OCI-LY3 (cell line): Measurements from ENCODE around the gene POLR2H.

Source experiments
- H2AFZ ChIP-seq: fragments of 200-600, 300-600 bp; shearing (Covaris generic); 2 replicates; pipeline ENCODE4 v1.6.0; 2014; ENCODE audit warnings: antibody characterized with exemption, low read depth, low read length
- H3K27ac ChIP-seq: fragments of 200-600, 300-600 bp; sonication (generic); 2 replicates; pipeline ENCODE4 v1.5.1; 2014; ENCODE audit warnings: mild to moderate bottlenecking, low read length, moderate library complexity, mixed read lengths
- H3K27me3 ChIP-seq: fragments of 200-600, 300-600 bp; sonication (generic); 2 replicates; pipeline ENCODE4 v1.6.1; 2014; ENCODE audit warnings: low read depth, low read length, mixed read lengths
- H3K36me3 ChIP-seq: fragments of 200-600, 300-600 bp; sonication (generic); replicated peaks from 2 replicates; pipeline ENCODE3; 2014; ENCODE audit warnings: low read depth, low read length, mixed read lengths
- H3K4me1 ChIP-seq: fragments of 300-600, 200-600 bp; sonication (generic); 2 replicates; pipeline ENCODE4 v1.6.1; 2014; ENCODE audit warnings: low read length, mixed read lengths
- H3K4me2 ChIP-seq: fragments of 200-600, 300-600 bp; sonication (generic); 2 replicates; pipeline ENCODE4 v1.6.1; 2014; ENCODE audit warnings: low read length, mixed read lengths
- H3K4me3 ChIP-seq: fragments of 300-600, 200-600 bp; sonication (generic); 2 replicates; pipeline ENCODE4 v1.5.1; 2014; ENCODE audit warnings: antibody characterized with exemption, mild to moderate bottlenecking, low read length, moderate library complexity
- H3K79me2 ChIP-seq: fragments of 300-600, 200-600 bp; shearing (Covaris generic); 2 replicates; pipeline ENCODE4 v1.6.1; 2014; ENCODE audit warnings: mild to moderate bottlenecking, low read length, mixed read lengths
- H3K9ac ChIP-seq: fragments of 300-600, 200-600 bp; shearing (Covaris generic); 2 replicates; pipeline ENCODE4 v1.6.0; 2014; ENCODE audit warnings: mild to moderate bottlenecking, low read length, moderate library complexity
- H3K9me3 ChIP-seq: fragments of 200-600, 300-600 bp; shearing (Covaris generic); 2 replicates; pipeline ENCODE4 v1.6.1; 2014; ENCODE audit warnings: low read length, mixed read lengths; ENCODE audit not compliant: insufficient read depth
- H4K20me1 ChIP-seq: fragments of 200-600, 300-600 bp; sonication (generic); 2 replicates; pipeline ENCODE4 v1.6.1; 2016; ENCODE audit warnings: low read length, mixed read lengths; ENCODE audit not compliant: insufficient read depth
- EZH2phosphoT487 ChIP-seq: fragments of 200-600 bp; shearing (Covaris generic); IDR thresholded peaks from 2 replicates; pipeline ENCODE4 v1.6.1; 2018; ENCODE audit warnings: antibody characterized with exemption, mixed run types, low read depth
- TF ChIP-seq, protein P1 (sequence below): fragments of 200-600, 300-600 bp; sonication (generic); IDR thresholded peaks from 2 replicates; pipeline ENCODE4 v1.5.1; 2014; ENCODE audit warnings: antibody characterized with exemption, low read length, low read depth

The POLR2H gene

DNA sequence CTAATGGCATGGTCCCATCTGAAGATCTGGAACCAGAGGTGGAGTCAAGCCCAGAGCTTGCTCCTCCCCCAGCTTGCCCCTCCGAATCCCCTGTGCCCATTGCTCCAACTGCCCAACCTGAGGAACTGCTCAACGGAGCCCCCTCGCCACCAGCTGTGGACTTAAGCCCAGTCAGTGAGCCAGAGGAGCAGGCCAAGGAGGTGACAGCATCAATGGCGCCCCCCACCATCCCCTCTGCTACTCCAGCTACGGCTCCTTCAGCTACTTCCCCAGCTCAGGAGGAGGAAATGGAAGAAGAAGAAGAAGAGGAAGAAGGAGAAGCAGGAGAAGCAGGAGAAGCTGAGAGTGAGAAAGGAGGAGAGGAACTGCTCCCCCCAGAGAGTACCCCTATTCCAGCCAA is 39.8 kb upstream of the POLR2H start:
- H3K4me3 ChIP-seq = no peak overlapping the region
- peaks cover 7% of the 10 kb centered on the region for H3K4me1 ChIP-seq
- no peak overlapping the region for H2AFZ ChIP-seq
- no peak overlapping the region for H3K27ac ChIP-seq
- H4K20me1 ChIP-seq = peaks cover 64% of the 10 kb centered on the region
- peaks cover 86% of the 10 kb centered on the region for H3K36me3 ChIP-seq
- no peak overlapping the region for H3K4me2 ChIP-seq
- H3K79me2 ChIP-seq = peaks cover 80% of the 10 kb centered on the region
- TF ChIP-seq, protein P1, sequence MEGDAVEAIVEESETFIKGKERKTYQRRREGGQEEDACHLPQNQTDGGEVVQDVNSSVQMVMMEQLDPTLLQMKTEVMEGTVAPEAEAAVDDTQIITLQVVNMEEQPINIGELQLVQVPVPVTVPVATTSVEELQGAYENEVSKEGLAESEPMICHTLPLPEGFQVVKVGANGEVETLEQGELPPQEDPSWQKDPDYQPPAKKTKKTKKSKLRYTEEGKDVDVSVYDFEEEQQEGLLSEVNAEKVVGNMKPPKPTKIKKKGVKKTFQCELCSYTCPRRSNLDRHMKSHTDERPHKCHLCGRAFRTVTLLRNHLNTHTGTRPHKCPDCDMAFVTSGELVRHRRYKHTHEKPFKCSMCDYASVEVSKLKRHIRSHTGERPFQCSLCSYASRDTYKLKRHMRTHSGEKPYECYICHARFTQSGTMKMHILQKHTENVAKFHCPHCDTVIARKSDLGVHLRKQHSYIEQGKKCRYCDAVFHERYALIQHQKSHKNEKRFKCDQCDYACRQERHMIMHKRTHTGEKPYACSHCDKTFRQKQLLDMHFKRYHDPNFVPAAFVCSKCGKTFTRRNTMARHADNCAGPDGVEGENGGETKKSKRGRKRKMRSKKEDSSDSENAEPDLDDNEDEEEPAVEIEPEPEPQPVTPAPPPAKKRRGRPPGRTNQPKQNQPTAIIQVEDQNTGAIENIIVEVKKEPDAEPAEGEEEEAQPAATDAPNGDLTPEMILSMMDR = no peak
- no peak for TF ChIP-seq EZH2phosphoT487
- H3K9me3 ChIP-seq = no peaks in the 10 kb centered on the region
- H3K27me3 ChIP-seq = no peaks in the 10 kb centered on the region
- H3K9ac ChIP-seq = no peak overlapping the region

DNA sequence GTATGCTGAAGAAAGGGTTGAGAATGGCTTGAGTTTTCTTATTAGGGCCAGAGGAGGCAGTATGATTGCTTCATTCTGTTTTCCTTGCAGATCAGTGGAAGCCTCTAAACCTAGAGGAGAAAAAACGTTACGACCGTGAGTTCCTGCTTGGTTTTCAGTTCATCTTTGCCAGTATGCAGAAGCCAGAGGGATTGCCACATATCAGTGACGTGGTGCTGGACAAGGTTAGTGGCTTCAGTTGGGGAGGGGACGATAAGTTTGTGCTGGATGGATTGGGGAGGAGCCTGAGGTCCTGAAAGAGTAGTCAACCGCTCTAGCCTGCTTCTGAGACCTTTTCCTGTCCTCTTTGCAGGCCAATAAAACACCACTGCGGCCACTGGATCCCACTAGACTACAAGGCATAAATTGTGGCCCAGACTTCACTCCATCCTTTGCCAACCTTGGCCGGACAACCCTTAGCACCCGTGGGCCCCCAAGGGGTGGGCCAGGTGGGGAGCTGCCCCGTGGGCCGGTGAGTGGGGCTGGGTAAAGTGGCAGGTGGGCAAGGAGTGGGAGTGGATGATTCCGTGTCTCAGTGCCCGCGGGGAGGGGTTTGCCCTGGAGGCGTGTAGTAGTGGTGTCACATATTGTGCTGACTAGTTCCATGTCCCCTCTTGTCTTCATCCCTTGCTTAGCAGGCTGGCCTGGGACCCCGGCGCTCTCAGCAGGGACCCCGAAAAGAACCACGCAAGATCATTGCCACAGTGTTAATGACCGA is 38.6 kb upstream of the POLR2H start:
- peaks cover 86% of the 10 kb centered on the region for H3K36me3 ChIP-seq
- no peak overlapping the region for H3K27ac ChIP-seq
- H3K79me2 ChIP-seq = peaks cover 80% of the 10 kb centered on the region

DNA sequence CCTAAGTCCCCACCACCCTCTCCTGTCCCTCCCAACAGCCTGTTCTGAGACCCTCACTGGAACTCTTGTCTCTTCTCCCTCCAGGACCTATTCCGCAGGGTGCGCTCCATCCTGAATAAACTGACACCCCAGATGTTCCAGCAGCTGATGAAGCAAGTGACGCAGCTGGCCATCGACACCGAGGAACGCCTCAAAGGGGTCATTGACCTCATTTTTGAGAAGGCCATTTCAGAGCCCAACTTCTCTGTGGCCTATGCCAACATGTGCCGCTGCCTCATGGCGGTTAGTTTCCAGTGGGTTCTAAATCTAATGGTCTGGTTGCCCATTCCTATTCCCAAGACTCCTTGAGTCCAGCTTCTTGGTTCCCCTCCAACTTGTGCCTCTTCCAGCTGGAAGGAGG is 37.8 kb upstream of the POLR2H start:
- Histone ChIP-seq H3K9ac (no peak overlapping the region), H3K4me2 (no peak overlapping the region), H3K36me3 (peaks cover 89% of the 10 kb centered on the region), H3K79me2 (peaks cover 73% of the 10 kb centered on the region), H3K27ac (no peak overlapping the region), H2AFZ (no peak overlapping the region), H3K4me3 (no peak overlapping the region), H3K27me3 (no peaks in the 10 kb centered on the region), H3K9me3 (no peaks in the 10 kb centered on the region), H4K20me1 (peaks cover 45% of the 10 kb centered on the region), H3K4me1 (no peaks in the 10 kb centered on the region)
- TF ChIP-seq, protein P1 = no peak
- TF ChIP-seq EZH2phosphoT487 = no peak

More for the DNA sequence above, 38.6 kb upstream of the POLR2H start:
- TF ChIP-seq EZH2phosphoT487 = no peak
- TF ChIP-seq, protein P1 = no peak
- Histone ChIP-seq H3K4me1 (no peaks in the 10 kb centered on the region), H4K20me1 (peaks cover 52% of the 10 kb centered on the region), H3K4me3 (no peak overlapping the region), H3K4me2 (no peak overlapping the region), H3K27me3 (no peaks in the 10 kb centered on the region), H2AFZ (no peak overlapping the region), H3K9me3 (no peaks in the 10 kb centered on the region), H3K9ac (no peak overlapping the region)

DNA sequence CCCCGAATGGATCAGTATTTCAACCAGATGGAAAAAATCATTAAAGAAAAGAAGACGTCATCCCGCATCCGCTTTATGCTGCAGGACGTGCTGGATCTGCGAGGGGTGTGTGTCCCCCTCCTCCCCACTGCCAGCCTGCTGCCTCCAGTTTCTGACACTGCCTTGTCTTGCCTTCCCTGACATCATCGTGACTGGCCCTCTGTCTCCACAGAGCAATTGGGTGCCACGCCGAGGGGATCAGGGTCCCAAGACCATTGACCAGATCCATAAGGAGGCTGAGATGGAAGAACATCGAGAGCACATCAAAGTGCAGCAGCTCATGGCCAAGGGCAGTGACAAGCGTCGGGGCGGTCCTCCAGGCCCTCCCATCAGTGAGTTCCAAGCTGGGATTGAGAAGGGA is 36.2 kb upstream of the POLR2H start:
- H3K4me1 ChIP-seq = no peaks in the 10 kb centered on the region
- H3K79me2 ChIP-seq = peaks cover 57% of the 10 kb centered on the region
- peaks cover 30% of the 10 kb centered on the region for H4K20me1 ChIP-seq

More for the DNA sequence above, 36.2 kb upstream of the POLR2H start:
- H3K4me3 ChIP-seq = no peak overlapping the region
- H3K9ac ChIP-seq = no peak overlapping the region
- TF ChIP-seq, protein P1 = no peak
- no peak for TF ChIP-seq EZH2phosphoT487
- H3K27ac ChIP-seq = no peak overlapping the region
- H3K36me3 ChIP-seq = peaks cover 92% of the 10 kb centered on the region
- no peaks in the 10 kb centered on the region for H3K27me3 ChIP-seq
- no peak overlapping the region for H3K4me2 ChIP-seq
- H2AFZ ChIP-seq = no peak overlapping the region
- H3K9me3 ChIP-seq = no peaks in the 10 kb centered on the region
